H1 (cell line): ENCODE results near the gene URM1. TPM values are rescaled to one million over a fixed set of nuclear protein-coding genes. Genes with fewer than 3 reads are reported as not detected.

Source experiments
- CTCF ChIA-PET: fragments of 300-600 bp; sonication (Branson Sonifier 250); formaldehyde crosslinking; loops from one replicate; lab custom pipeline; 2021; ENCODE audit not compliant: partially characterized antibody; lab: Charles Lee
- POLR2A ChIA-PET: fragments of 300-600 bp; sonication (Branson Sonifier 250); formaldehyde crosslinking; loops from one replicate; lab custom pipeline; 2021; ENCODE audit warnings: inconsistent platforms; ENCODE audit not compliant: partially characterized antibody; lab: Charles Lee
- DNase-seq, 2 experiments: peaks; one replicate each; pipeline versions ENCODE4 v3.0.0 to v3.0.0-alpha.2; 2010 to 2022; ENCODE audit warnings: low spot score in 2 of 2, low read depth in 1 of 2, mixed read lengths in 1 of 2
- FAIRE-seq: peaks from 2 replicates; lab custom pipeline; 2011; peaks lifted over from hg19 to GRCh38; lab: Jason Lieb, UNC
- H2AFZ ChIP-seq: 2 replicates; pipeline ENCODE4 v1.8.1; 2012; ENCODE audit warnings: low read length, inconsistent platforms
- H2AK5ac ChIP-seq: 2 replicates; pipeline ENCODE4 v1.6.1; 2013; ENCODE audit warnings: low read depth, low read length
- H2BK120ac ChIP-seq: replicated peaks from 2 replicates; pipeline ENCODE3; 2013; ENCODE audit warnings: low read depth, low read length, inconsistent platforms
- H2BK12ac ChIP-seq: 2 replicates; pipeline ENCODE4 v1.6.1; 2013; ENCODE audit warnings: low read depth, low read length
- H2BK15ac ChIP-seq: 2 replicates; pipeline ENCODE4 v1.6.1; 2013; ENCODE audit warnings: low read length
- H2BK20ac ChIP-seq: 2 replicates; pipeline ENCODE4 v1.6.1; 2013; ENCODE audit warnings: low read length
- H2BK5ac ChIP-seq: 2 replicates; pipeline ENCODE4 v1.6.1; 2013; ENCODE audit warnings: low read depth, low read length
- H3K14ac ChIP-seq: 2 replicates; pipeline ENCODE4 v1.6.1; 2013; ENCODE audit warnings: inconsistent platforms; ENCODE audit not compliant: insufficient read length
- H3K18ac ChIP-seq: 2 replicates; pipeline ENCODE4 v1.6.1; 2013; ENCODE audit warnings: low read length; ENCODE audit errors: extremely low read depth
- H3K23ac ChIP-seq: 2 replicates; pipeline ENCODE4 v1.6.1; 2013; ENCODE audit warnings: inconsistent platforms; ENCODE audit not compliant: insufficient read length
- H3K23me2 ChIP-seq: 2 replicates; pipeline ENCODE4 v1.6.1; 2013; ENCODE audit warnings: low read depth, low read length
- H3K27ac ChIP-seq: 2 replicates; pipeline ENCODE4 v1.6.1; 2011; ENCODE audit warnings: low read depth, low read length, inconsistent platforms
- H3K27me3 ChIP-seq, 4 experiments: replicated peaks in 1 of 4; 1 replicate in 1 of 4; 2 replicates in 3 of 4; pipeline versions ENCODE4 v1.6.1 to v1.8.1; 2011 to 2013; ENCODE audit warnings: low read length in 3 of 4, mild to moderate bottlenecking in 3 of 4, inconsistent platforms in 2 of 4, mixed read lengths in 2 of 4, moderate library complexity in 1 of 4; ENCODE audit not compliant: control insufficient read depth in 3 of 4, insufficient read depth in 3 of 4; ENCODE audit errors: extremely low read depth in 1 of 4
- H3K36me3 ChIP-seq, 4 experiments: 2 replicates each; pipeline versions ENCODE4 v1.6.1 to v1.8.1; 2011 to 2013; ENCODE audit warnings: mild to moderate bottlenecking in 4 of 4, low read length in 3 of 4, moderate library complexity in 2 of 4, control low read depth in 1 of 4, inconsistent platforms in 1 of 4; ENCODE audit not compliant: insufficient read depth in 4 of 4, control insufficient read depth in 2 of 4
- H3K4ac ChIP-seq: replicated peaks from 2 replicates; pipeline ENCODE3; 2013; ENCODE audit warnings: low read length, low read depth, mixed read lengths, inconsistent platforms; ENCODE audit not compliant: insufficient read length
- H3K4me1 ChIP-seq, 4 experiments: replicated peaks in 1 of 4; 1 replicate in 1 of 4; 2 replicates in 3 of 4; pipeline versions ENCODE4 v1.6.1 to v1.8.1; 2011 to 2013; ENCODE audit warnings: low read length in 3 of 4, inconsistent platforms in 2 of 4, mixed read lengths in 1 of 4; ENCODE audit not compliant: insufficient read depth in 4 of 4, control insufficient read depth in 3 of 4
- H3K4me2 ChIP-seq, 2 experiments: 2 replicates each; pipeline versions ENCODE4 v1.6.1 to v1.8.1; 2011 to 2013; ENCODE audit warnings: low read depth in 2 of 2, low read length in 2 of 2, control low read depth in 1 of 2, inconsistent platforms in 1 of 2, mild to moderate bottlenecking in 1 of 2; ENCODE audit not compliant: insufficient read depth in 1 of 2
- H3K4me3 ChIP-seq, 4 experiments: fragments of 200-600, 300-600 bp in 1 of 4; sonication (generic), shearing (Covaris generic), sonication (Bioruptor Twin) in 1 of 4; 2 replicates each; pipeline versions ENCODE4 v1.5.1 to v1.8.1; 2011 to 2016; ENCODE audit warnings: low read length in 4 of 4, low read depth in 3 of 4, control low read depth in 2 of 4, inconsistent platforms in 2 of 4, mild to moderate bottlenecking in 2 of 4, mixed read lengths in 1 of 4, moderate library complexity in 1 of 4; ENCODE audit not compliant: insufficient read depth in 2 of 4; ENCODE audit errors: extremely low read depth in 1 of 4
- H3K56ac ChIP-seq: replicated peaks from 2 replicates; pipeline ENCODE3; 2013; ENCODE audit warnings: low read depth, mild to moderate bottlenecking, mixed read lengths, low read length, inconsistent platforms; ENCODE audit not compliant: insufficient read length
- H3K79me1 ChIP-seq: 2 replicates; pipeline ENCODE4 v1.6.1; 2013; ENCODE audit warnings: low read depth, low read length, control low read depth
- H3K79me2 ChIP-seq, 2 experiments: 2 replicates each; pipeline versions ENCODE4 v1.6.1 to v1.8.1; 2012 to 2013; ENCODE audit warnings: low read length in 2 of 2, mild to moderate bottlenecking in 2 of 2, inconsistent platforms in 1 of 2; ENCODE audit not compliant: insufficient read depth in 2 of 2, control insufficient read depth in 1 of 2
- H3K9ac ChIP-seq, 4 experiments: replicated peaks in 1 of 4; 1 replicate in 1 of 4; 2 replicates in 3 of 4; pipeline versions ENCODE4 v1.6.1 to v1.8.1; 2011 to 2013; ENCODE audit warnings: low read depth in 3 of 4, low read length in 3 of 4, control low read depth in 2 of 4, mild to moderate bottlenecking in 2 of 4, moderate library complexity in 2 of 4, inconsistent platforms in 1 of 4; ENCODE audit errors: extremely low read depth in 1 of 4
- H3K9me3 ChIP-seq, 2 experiments: 2 replicates each; pipeline versions ENCODE4 v1.6.1 to v1.8.1; 2012 to 2013; ENCODE audit warnings: mild to moderate bottlenecking in 2 of 2, moderate library complexity in 2 of 2, control low read depth in 1 of 2, inconsistent platforms in 1 of 2, low read depth in 1 of 2, low read length in 1 of 2, mixed read lengths in 1 of 2; ENCODE audit not compliant: insufficient read depth in 2 of 2
- H4K20me1 ChIP-seq, 2 experiments: replicated peaks in 1 of 2; 2 replicates each; pipeline versions ENCODE3 to v1.8.1; 2011 to 2013; ENCODE audit warnings: inconsistent platforms in 2 of 2, low read length in 2 of 2, mild to moderate bottlenecking in 1 of 2; ENCODE audit not compliant: insufficient read depth in 2 of 2, control insufficient read depth in 1 of 2
- H4K5ac ChIP-seq: 2 replicates; pipeline ENCODE4 v1.6.1; 2013; ENCODE audit warnings: low read length, low read depth, mixed read lengths, inconsistent platforms; ENCODE audit not compliant: insufficient read length
- H4K8ac ChIP-seq: 2 replicates; pipeline ENCODE4 v1.8.0; 2013; ENCODE audit warnings: mild to moderate bottlenecking, moderate library complexity, low read length, inconsistent platforms; ENCODE audit not compliant: insufficient read depth; ENCODE audit errors: extremely low read depth
- H4K91ac ChIP-seq: replicated peaks from 2 replicates; pipeline ENCODE3; 2013; ENCODE audit warnings: low read length, mixed read lengths, inconsistent platforms; ENCODE audit not compliant: insufficient read length
- TBP ChIP-seq: IDR thresholded peaks from 2 replicates; pipeline ENCODE4 v1.6.1; 2011; ENCODE audit warnings: low read depth, low read length, improper control_type of control experiment
- ZNF274 ChIP-seq: IDR thresholded peaks from 2 replicates; pipeline ENCODE4 v1.7.0; 2012; ENCODE audit warnings: low read length, borderline replicate concordance; ENCODE audit errors: extremely low read depth
- WGBS, 2 experiments: shearing (Covaris generic) in 1 of 2; methylation state at CpG; one replicate each; pipeline versions ENCODE4 v1.1.6 to v1.1.7; 2013 to 2015; ENCODE audit warnings: low lambda C conversion rate in 2 of 2, mixed read lengths in 2 of 2, inconsistent platforms in 1 of 2, low coverage in 1 of 2, missing lambda C conversion rate in 1 of 2; ENCODE audit not compliant: insufficient replicate concordance in 2 of 2, insufficient coverage in 1 of 2, insufficient read length in 1 of 2; ENCODE audit errors: extremely low coverage in 1 of 2, missing lambda C conversion rate in 1 of 2; 5-methylcytosine and 5-hydroxymethylcytosine counted together
- polyA plus RNA-seq, 7 experiments: library from polyadenylated mRNA; depleted of rRNA in 3 of 7; stranded (reverse) in 5 of 7; unstranded in 2 of 7; fragments of >200 nt in 5 of 7; fragments of 200-250 nt in 2 of 7; gene quantifications; 1 replicate in 5 of 7; 2 replicates in 1 of 7; 4 replicates in 1 of 7; pipeline versions ENCODE4 v1.2.1 to v1.2.3, GENCODE V29; 2011 to 2013; ENCODE audit warnings: missing spikeins in 2 of 7, mixed read lengths in 2 of 7
- total RNA-seq: library from RNA; stranded (reverse); fragmentation: NEBNext Ultra II Directional; extraction: Animal tissue kit (Norgen Biotek cat#: 25700); gene quantifications from 2 replicates; pipeline ENCODE4 v1.2.1, GENCODE V29; 2021

The URM1 gene
- total and polyA plus RNA-seq, 2 of the 8 experiments (the other 6 are each of a cell fraction or from before 2014, with no cell fraction given), result 58.3 to 62.3 TPM

- DNase-seq (no peak), FAIRE-seq (no peak)
- peaks cover 26 to 40% (median 36%) of the 10 kb centered on the region in 4 experiments for H3K4me1 ChIP-seq
- peaks cover 7 to 60% (median 51%) of the 10 kb centered on the region in 4 experiments for H3K27me3 ChIP-seq
- peak overlapping the region; percentile 40; the same call in 1 of the 2 replicates for H3K18ac ChIP-seq
- no peak overlapping the region for H4K8ac ChIP-seq
- peak overlapping the region; percentile 70 for H3K4ac ChIP-seq
- no peak overlapping the region for H2BK120ac ChIP-seq
- H4K91ac ChIP-seq, result no peak overlapping the region
- H3K56ac ChIP-seq, result no peak overlapping the region
- H3K9me3 ChIP-seq, result no peaks in the 10 kb centered on the region
- 0 out of 2 replicates have a peak overlapping the region, but pooled peaks have one; percentile 61 for H2BK15ac ChIP-seq
- H2BK5ac ChIP-seq, result peak overlapping the region; percentile 75; the same call in 1 of the 2 replicates
- peak overlapping the region; percentile 27; the same call in 1 of the 2 replicates for H2AK5ac ChIP-seq
- no peak overlapping the region for H3K9ac ChIP-seq
- WGBS, 2 experiments, result 60% methylated on average over 6 of the region's 6 CpGs; no CpG with 5 or more reads in 1 of the 2 experiments
- no peak overlapping the region for H3K14ac ChIP-seq
- H3K4me2 ChIP-seq, result peak overlapping the region; percentile 48 to 66
- H4K5ac ChIP-seq, result no peak overlapping the region
- H3K79me1 ChIP-seq, result 0 out of 2 replicates have a peak, but pooled peaks cover 6% of the 10 kb centered on the region
- no peak overlapping the region for H3K23ac ChIP-seq
- POLR2A ChIA-PET, result interaction anchor here (0.7 to 5.6 kb wide), 10 partner anchors 13 to 220 kb away, joined by 3 to 63 read pairs (median 6); partner anchors contain the start of genes CERCAM and URM1
- no peak overlapping the region for H2BK20ac ChIP-seq
- CTCF ChIA-PET, result interaction anchor here (1.2 to 21.9 kb wide), 4 partner anchors 9 to 29 kb away, joined by 3 to 323 read pairs (median 36); partner anchors contain the start of gene URM1
- peaks cover 0 to 7% (median 0%) of the 10 kb centered on the region in 4 experiments; a peak in 3 of 8 replicates for H3K36me3 ChIP-seq
- H2AFZ ChIP-seq, result no peak overlapping the region
- no peak overlapping the region for H3K27ac ChIP-seq
- peak overlapping the region; percentile 92; the same call in 1 of the 2 replicates for H2BK12ac ChIP-seq
- H3K79me2 ChIP-seq, result no peaks in the 10 kb centered on the region
- H3K4me3 ChIP-seq, result peak overlapping the region in 3 of 4 experiments; percentile 11 to 44 (median 24); a peak in 4 of 8 replicates
- peaks cover 24 to 29% of the 10 kb centered on the region in 2 experiments for H4K20me1 ChIP-seq
- TF ChIP-seq ZNF274 (no peak), TBP (no peak)
- TF ChIP-seq, all 59 proteins: peak for 0
- peaks cover 2% of the 10 kb centered on the region; the same call in 1 of the 2 replicates for H3K23me2 ChIP-seq
Observed at GRCh38 chr9:128382261-128382660, 11.1 kb downstream of the URM1 start.
